WTC11 (cell line): ENCODE results near the gene SRSF10. TPM values are rescaled to one million over a fixed set of nuclear protein-coding genes. Genes with fewer than 3 reads are reported as not detected.
"Not testable (repeated sequence)": the region's sequence is repeated elsewhere in the genome, so short reads cannot be mapped to it uniquely, and the experiment has no call there.

Experiments used
- ATAC-seq: fragments of 200-7000 bp; cut with Tn5 transposase; 2 replicates; pipeline ENCODE4 v1.10.0; 2021; ENCODE audit warnings: mild to moderate bottlenecking, moderate library complexity
- CTCF ChIA-PET: fragments of 300-600 bp; sonication (Branson Sonifier 250); formaldehyde crosslinking; loops from one replicate; lab custom pipeline; 2021; ENCODE audit warnings: antibody characterized with exemption; lab: Charles Lee
- POLR2A ChIA-PET: fragments of 350-600 bp; sonication (Branson Sonifier 250); formaldehyde crosslinking; loops from one replicate; lab custom pipeline; 2021; ENCODE audit warnings: antibody characterized with exemption; lab: Charles Lee
- DNase-seq: peaks from one replicate; pipeline ENCODE4 v3.0.0; 2021; ENCODE audit warnings: low spot score
- H3K27ac Mint-ChIP-seq: 2 replicates; pipeline ENCODE4 v1.8.0; 2021; ENCODE audit warnings: mixed read lengths
- H3K27me3 Mint-ChIP-seq: 2 replicates; pipeline ENCODE4 v1.8.0; 2021; ENCODE audit warnings: low read depth, mild to moderate bottlenecking, moderate library complexity, mixed read lengths
- H3K36me3 Mint-ChIP-seq: 2 replicates; pipeline ENCODE4 v1.8.0; 2021; ENCODE audit warnings: mixed read lengths
- H3K4me1 Mint-ChIP-seq: 2 replicates; pipeline ENCODE4 v1.8.0; 2022; ENCODE audit warnings: mixed read lengths
- H3K4me3 Mint-ChIP-seq: 2 replicates; pipeline ENCODE4 v1.8.0; 2021; ENCODE audit warnings: mild to moderate bottlenecking, moderate library complexity, mixed read lengths
- H3K9me3 Mint-ChIP-seq: 2 replicates; pipeline ENCODE4 v1.8.0; 2021; ENCODE audit warnings: mixed read lengths
- ATF3 ChIP-seq: sonication (generic); formaldehyde crosslinking; conservative IDR thresholded peaks from 2 replicates; pipeline ENCODE4 v1.8.1; 2022; ENCODE audit warnings: mild to moderate bottlenecking, missing genetic modification reagents
- CTCF ChIP-seq: fragments of 200-600 bp; IDR thresholded peaks from 2 replicates; pipeline ENCODE4 v1.8.0; 2022; ENCODE audit warnings: antibody characterized with exemption
- E2F4 ChIP-seq: sonication (generic); formaldehyde crosslinking; IDR thresholded peaks from 2 replicates; pipeline ENCODE4 v1.8.1; 2022; ENCODE audit warnings: low read depth, mild to moderate bottlenecking, moderate library complexity, missing genetic modification reagents, borderline replicate concordance
- FOXK1 ChIP-seq: sonication (generic); formaldehyde crosslinking; IDR thresholded peaks from 2 replicates; pipeline ENCODE4 v1.8.0; 2022; ENCODE audit warnings: mild to moderate bottlenecking, moderate library complexity, missing genetic modification reagents
- FOXP1 ChIP-seq: sonication (generic); formaldehyde crosslinking; IDR thresholded peaks from 2 replicates; pipeline ENCODE4 v1.8.0; 2022; ENCODE audit warnings: missing genetic modification reagents, mild to moderate bottlenecking, moderate library complexity, borderline replicate concordance
- GABPB1 ChIP-seq: sonication (generic); formaldehyde crosslinking; IDR thresholded peaks from 2 replicates; pipeline ENCODE4 v1.8.1; 2023; ENCODE audit warnings: mild to moderate bottlenecking, missing genetic modification reagents
- HMGA2 ChIP-seq: fragments of 250-450 bp; sonication (Bioruptor Pico); IDR thresholded peaks from 2 replicates; pipeline ENCODE4 v1.4.0; 2021; ENCODE audit warnings: mild to moderate bottlenecking, moderate library complexity
- ZBTB43 ChIP-seq: sonication (generic); formaldehyde crosslinking; IDR thresholded peaks from 2 replicates; pipeline ENCODE4 v1.8.1; 2023; ENCODE audit warnings: mild to moderate bottlenecking, missing genetic modification reagents
- ZNF219 ChIP-seq: sonication (generic); formaldehyde crosslinking; IDR thresholded peaks from 2 replicates; pipeline ENCODE4 v1.8.0; 2023; ENCODE audit warnings: missing genetic modification reagents, mild to moderate bottlenecking, borderline replicate concordance
- ZNF396 ChIP-seq: fragments of 250-450 bp; sonication (Bioruptor Pico); IDR thresholded peaks from 2 replicates; pipeline ENCODE4 v1.8.0; 2021; ENCODE audit warnings: mild to moderate bottlenecking, moderate library complexity, borderline replicate concordance
- ZNF416 ChIP-seq: fragments of 250-450 bp; sonication (Bioruptor Pico); IDR thresholded peaks from 2 replicates; pipeline ENCODE4 v1.9.0; 2021; ENCODE audit warnings: mild to moderate bottlenecking, inconsistent platforms
- total RNA-seq: library from RNA; stranded (reverse); gene quantifications from 3 replicates; pipeline ENCODE4 v1.2.3, GENCODE V29; 2021
- TF ChIP-seq, protein P1 (sequence below): fragments of 250-450 bp; sonication (Bioruptor Pico); conservative IDR thresholded peaks from 2 replicates; pipeline ENCODE4 v1.9.0; 2021; ENCODE audit warnings: mild to moderate bottlenecking
- TF ChIP-seq, protein P2 (sequence below): fragments of 250-450 bp; sonication (Bioruptor Pico); IDR thresholded peaks from 2 replicates; pipeline ENCODE4 v1.8.0; 2021; ENCODE audit warnings: mild to moderate bottlenecking
- TF ChIP-seq, protein P3 (sequence below): fragments of 250-450 bp; sonication (Bioruptor Pico); IDR thresholded peaks from 2 replicates; pipeline ENCODE4 v1.9.0; 2021; ENCODE audit warnings: mild to moderate bottlenecking, borderline replicate concordance

Gene SRSF10
- total RNA-seq, 1 experiment from 2014 or later: 163 TPM

- TF ChIP-seq ZBTB43 (no peak), FOXK1 (no peak), ATF3 (CRISPR knock-in tag) (no peak), ZNF219 (CRISPR knock-in tag) (no peak), ZNF416 (CRISPR knock-in tag) (no peak), CTCF (no peak)
- TF ChIP-seq, protein P1, sequence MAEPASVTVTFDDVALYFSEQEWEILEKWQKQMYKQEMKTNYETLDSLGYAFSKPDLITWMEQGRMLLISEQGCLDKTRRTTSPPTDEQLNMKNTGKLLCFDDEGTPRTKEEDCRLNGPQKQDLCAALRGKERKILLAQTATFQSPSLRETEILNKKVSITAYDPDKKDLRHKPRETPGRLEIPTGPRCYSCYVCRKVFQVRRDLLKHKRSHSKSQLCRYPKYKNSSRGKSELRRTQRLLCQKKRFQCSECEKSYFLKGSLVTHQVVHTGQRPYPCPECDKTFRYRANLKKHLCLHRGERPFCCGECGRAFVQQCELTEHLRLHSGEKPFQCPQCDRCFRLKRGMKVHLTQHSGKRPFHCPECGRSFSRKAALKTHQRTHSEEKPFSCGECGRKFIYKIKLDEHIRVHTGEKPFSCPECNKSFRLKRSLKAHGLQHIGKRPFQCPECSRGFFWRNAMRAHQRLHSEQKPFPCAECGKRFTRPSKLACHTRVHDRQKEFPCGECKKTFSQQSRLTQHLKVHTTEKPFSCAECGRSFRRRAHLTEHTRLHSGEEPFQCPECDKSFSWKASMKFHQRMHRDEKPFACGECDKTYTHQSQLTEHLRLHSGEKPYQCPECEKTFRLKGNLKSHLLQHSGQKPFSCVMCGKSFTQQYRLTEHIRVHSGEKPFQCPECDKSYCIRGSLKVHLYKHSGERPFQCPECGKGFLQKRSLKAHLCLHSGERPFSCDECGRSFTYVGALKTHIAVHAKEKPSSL: no peak
Observed at GRCh38 chr1:24018611-24019580, 38.8 kb upstream of the SRSF10 start (continued).

DNA sequence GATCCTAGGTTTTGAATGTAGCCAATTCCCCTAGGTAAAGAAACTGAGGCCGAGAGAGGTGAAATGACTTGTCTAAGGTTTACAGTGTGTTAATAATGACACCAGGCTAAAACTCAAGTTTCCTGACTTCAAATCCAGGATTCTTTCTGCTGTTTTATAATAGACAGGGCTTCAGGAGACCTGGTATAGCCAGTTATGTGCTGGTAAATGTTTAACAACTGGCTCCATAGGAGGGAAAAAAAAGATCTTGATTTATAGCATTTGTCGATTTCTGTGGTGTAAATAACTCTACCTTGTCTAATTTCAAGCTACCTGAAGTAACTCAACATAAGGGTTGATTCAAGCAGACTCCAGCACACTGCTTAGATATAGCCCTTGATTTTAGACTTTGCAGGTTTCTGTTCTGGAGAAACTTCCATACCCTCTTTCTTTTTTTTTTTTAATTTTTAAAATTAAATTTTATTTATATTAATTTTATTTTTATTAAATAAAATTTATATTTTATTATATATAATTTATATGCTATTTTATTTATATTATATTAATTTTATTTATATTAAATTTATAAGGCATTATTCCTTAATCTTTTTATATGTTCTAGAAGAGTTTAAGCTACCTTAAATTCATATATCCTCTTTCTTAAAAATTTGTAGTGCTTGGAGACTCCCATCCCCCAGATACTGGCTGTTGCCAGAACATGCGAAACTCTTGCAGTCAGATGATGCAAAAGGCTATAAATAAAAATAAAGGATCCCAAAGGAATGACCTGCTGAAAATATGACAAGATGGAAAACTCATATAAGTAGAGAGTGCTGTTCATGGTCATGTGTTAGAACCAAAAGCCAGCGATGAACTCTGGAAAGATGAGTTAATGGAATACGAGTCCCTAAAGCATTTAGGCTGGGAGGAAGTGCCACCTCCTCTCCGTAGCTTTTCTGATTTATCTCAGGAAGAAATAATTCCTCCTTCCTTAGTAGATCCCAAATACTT lies 35.4 kb upstream of the SRSF10 start:
- Mint-ChIP-seq H3K4me1 (peaks cover 16% of the 10 kb centered on the region), H3K36me3 (no peaks in the 10 kb centered on the region), H3K27ac (no peak overlapping the region), H3K9me3 (no peaks in the 10 kb centered on the region), H3K4me3 (no peak overlapping the region), H3K27me3 (no peaks in the 10 kb centered on the region)
- ATAC-seq (no peak), DNase-seq (no peak)
- POLR2A ChIA-PET: no interaction called here
- TF ChIP-seq, protein P2, sequence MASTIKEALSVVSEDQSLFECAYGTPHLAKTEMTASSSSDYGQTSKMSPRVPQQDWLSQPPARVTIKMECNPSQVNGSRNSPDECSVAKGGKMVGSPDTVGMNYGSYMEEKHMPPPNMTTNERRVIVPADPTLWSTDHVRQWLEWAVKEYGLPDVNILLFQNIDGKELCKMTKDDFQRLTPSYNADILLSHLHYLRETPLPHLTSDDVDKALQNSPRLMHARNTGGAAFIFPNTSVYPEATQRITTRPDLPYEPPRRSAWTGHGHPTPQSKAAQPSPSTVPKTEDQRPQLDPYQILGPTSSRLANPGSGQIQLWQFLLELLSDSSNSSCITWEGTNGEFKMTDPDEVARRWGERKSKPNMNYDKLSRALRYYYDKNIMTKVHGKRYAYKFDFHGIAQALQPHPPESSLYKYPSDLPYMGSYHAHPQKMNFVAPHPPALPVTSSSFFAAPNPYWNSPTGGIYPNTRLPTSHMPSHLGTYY (CRISPR knock-in tag): no peak
- TF ChIP-seq HMGA2 (CRISPR knock-in tag) (peak; percentile 93; the same call in 1 of the 2 replicates), ZNF396 (CRISPR knock-in tag) (no peak), GABPB1 (CRISPR knock-in tag) (no peak), E2F4 (CRISPR knock-in tag) (no peak), FOXP1 (CRISPR knock-in tag) (no peak)
- TF ChIP-seq, protein P3, sequence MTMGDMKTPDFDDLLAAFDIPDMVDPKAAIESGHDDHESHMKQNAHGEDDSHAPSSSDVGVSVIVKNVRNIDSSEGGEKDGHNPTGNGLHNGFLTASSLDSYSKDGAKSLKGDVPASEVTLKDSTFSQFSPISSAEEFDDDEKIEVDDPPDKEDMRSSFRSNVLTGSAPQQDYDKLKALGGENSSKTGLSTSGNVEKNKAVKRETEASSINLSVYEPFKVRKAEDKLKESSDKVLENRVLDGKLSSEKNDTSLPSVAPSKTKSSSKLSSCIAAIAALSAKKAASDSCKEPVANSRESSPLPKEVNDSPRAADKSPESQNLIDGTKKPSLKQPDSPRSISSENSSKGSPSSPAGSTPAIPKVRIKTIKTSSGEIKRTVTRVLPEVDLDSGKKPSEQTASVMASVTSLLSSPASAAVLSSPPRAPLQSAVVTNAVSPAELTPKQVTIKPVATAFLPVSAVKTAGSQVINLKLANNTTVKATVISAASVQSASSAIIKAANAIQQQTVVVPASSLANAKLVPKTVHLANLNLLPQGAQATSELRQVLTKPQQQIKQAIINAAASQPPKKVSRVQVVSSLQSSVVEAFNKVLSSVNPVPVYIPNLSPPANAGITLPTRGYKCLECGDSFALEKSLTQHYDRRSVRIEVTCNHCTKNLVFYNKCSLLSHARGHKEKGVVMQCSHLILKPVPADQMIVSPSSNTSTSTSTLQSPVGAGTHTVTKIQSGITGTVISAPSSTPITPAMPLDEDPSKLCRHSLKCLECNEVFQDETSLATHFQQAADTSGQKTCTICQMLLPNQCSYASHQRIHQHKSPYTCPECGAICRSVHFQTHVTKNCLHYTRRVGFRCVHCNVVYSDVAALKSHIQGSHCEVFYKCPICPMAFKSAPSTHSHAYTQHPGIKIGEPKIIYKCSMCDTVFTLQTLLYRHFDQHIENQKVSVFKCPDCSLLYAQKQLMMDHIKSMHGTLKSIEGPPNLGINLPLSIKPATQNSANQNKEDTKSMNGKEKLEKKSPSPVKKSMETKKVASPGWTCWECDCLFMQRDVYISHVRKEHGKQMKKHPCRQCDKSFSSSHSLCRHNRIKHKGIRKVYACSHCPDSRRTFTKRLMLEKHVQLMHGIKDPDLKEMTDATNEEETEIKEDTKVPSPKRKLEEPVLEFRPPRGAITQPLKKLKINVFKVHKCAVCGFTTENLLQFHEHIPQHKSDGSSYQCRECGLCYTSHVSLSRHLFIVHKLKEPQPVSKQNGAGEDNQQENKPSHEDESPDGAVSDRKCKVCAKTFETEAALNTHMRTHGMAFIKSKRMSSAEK (CRISPR knock-in tag): no peak
- CTCF ChIA-PET: interaction anchor here (1.2 kb wide), 1 partner anchor 13 kb away, joined by 3 read pairs; no protein-coding TSS in a partner anchor

- H3K9me3 Mint-ChIP-seq, H3K27me3 Mint-ChIP-seq, H3K27ac Mint-ChIP-seq, CTCF ChIA-PET, H3K36me3 Mint-ChIP-seq, DNase-seq, POLR2A ChIA-PET, H3K4me3 Mint-ChIP-seq, ATAC-seq: not testable (repeated sequence)
- peaks cover 18% of the 10 kb centered on the region for H3K4me1 Mint-ChIP-seq
Observed at GRCh38 chr1:24012878-24013277, 32.8 kb upstream of the SRSF10 start.
